ENCODE results near the gene CALCOCO2. TPM values are rescaled to one million over a fixed set of nuclear protein-coding genes. Genes with fewer than 3 reads are reported as not detected.

Gene CALCOCO2
- total and polyA plus RNA-seq, 2 of the 13 experiments (the other 11 are each of a cell fraction or from before 2014, with no cell fraction given) = 72.9 to 111 TPM

DNA sequence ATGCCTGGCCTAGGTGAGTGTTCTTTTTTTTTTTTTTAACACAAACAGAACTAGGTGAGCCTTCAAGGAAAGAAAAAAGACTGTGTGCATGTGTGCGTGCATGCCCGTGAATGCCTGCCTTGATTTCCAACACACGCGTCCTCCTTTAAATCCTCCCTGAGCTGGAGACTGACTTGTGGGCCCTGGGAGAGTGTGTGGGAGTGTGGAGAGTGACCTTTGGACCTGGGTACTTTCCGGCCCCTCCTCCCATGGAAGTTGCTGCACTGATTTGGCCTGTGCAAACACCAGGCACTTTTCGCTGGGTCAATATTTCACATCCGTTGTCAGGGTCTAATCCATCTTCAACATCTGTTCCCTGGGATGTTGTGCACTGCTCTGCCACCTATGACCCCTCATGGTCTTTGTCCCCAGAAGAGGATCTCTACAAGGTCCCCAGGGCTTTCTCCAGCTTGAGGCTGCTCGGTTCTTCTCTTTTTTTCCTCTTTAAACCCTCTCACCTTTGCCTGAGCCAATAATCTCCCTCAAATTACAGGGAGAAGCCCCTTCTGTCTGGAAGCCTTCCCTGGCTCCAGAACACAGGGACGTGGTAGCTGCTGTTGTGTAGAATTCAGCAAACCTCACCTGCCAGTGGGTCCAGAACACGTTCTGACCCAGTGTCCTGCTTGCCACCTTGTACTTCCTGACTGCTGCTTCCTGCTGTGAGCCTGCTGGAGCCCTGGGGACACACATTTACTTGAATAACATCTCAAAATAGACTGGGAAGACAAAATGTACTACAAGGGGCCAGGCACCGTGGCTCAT lies 40.9 kb downstream of the CALCOCO2 start (continued):
- TF ChIP-seq ZNF263 (CRISPR knock-in tag; IDR thresholded peaks at IDR 0.05) (peak; percentile 94), CAMTA2 (CRISPR knock-in tag; IDR thresholded peaks at IDR 0.05; ENCODE audit: borderline replicate concordance) (no peak), CBFB (CRISPR knock-in tag; IDR thresholded peaks at IDR 0.05) (peak; percentile 84), SNAPC5 (CRISPR knock-in tag; IDR thresholded peaks at IDR 0.05; ENCODE audit: borderline replicate concordance) (peak; percentile 59; the same call in 1 of the 2 replicates), SMYD3 (CRISPR knock-in tag; IDR thresholded peaks at IDR 0.05) (peak; percentile 99), HIC2 (CRISPR knock-in tag; IDR thresholded peaks at IDR 0.05; ENCODE audit: low read depth) (peak; percentile 60; the same call in 1 of the 2 replicates), ZNF780A (CRISPR knock-in tag; IDR thresholded peaks at IDR 0.05) (0 out of 2 replicates have a peak, but pooled peaks have one; percentile 59), ZC3H13 (CRISPR knock-in tag; IDR thresholded peaks at IDR 0.05) (peak; percentile 71; the same call in 1 of the 2 replicates), MIER3 (CRISPR knock-in tag; IDR thresholded peaks at IDR 0.05; ENCODE audit: borderline replicate concordance) (peak; percentile 99), NFYC (CRISPR knock-in tag; IDR thresholded peaks at IDR 0.05) (peak; percentile 52), TEAD2 (CRISPR knock-in tag; IDR thresholded peaks at IDR 0.05) (no peak), ZNF678 (CRISPR knock-in tag; IDR thresholded peaks at IDR 0.05) (peak; percentile 80), ZNF670 (CRISPR knock-in tag; IDR thresholded peaks at IDR 0.05; ENCODE audit: borderline replicate concordance) (peak; percentile 99), THAP7 (CRISPR knock-in tag; IDR thresholded peaks at IDR 0.05) (peak; percentile 55), REPIN1 (CRISPR knock-in tag; IDR thresholded peaks at IDR 0.05; ENCODE audit: borderline replicate concordance, low read depth) (peak; percentile 99), TCF7 (IDR thresholded peaks at IDR 0.05; ENCODE audit: low read depth) (peak; percentile 71), RBFOX2 (IDR thresholded peaks at IDR 0.05; ENCODE audit: low read depth, low read length) (no peak), ZFP37 (CRISPR knock-in tag; IDR thresholded peaks at IDR 0.05; ENCODE audit: borderline replicate concordance) (no peak)
- TF ChIP-seq, protein P1, sequence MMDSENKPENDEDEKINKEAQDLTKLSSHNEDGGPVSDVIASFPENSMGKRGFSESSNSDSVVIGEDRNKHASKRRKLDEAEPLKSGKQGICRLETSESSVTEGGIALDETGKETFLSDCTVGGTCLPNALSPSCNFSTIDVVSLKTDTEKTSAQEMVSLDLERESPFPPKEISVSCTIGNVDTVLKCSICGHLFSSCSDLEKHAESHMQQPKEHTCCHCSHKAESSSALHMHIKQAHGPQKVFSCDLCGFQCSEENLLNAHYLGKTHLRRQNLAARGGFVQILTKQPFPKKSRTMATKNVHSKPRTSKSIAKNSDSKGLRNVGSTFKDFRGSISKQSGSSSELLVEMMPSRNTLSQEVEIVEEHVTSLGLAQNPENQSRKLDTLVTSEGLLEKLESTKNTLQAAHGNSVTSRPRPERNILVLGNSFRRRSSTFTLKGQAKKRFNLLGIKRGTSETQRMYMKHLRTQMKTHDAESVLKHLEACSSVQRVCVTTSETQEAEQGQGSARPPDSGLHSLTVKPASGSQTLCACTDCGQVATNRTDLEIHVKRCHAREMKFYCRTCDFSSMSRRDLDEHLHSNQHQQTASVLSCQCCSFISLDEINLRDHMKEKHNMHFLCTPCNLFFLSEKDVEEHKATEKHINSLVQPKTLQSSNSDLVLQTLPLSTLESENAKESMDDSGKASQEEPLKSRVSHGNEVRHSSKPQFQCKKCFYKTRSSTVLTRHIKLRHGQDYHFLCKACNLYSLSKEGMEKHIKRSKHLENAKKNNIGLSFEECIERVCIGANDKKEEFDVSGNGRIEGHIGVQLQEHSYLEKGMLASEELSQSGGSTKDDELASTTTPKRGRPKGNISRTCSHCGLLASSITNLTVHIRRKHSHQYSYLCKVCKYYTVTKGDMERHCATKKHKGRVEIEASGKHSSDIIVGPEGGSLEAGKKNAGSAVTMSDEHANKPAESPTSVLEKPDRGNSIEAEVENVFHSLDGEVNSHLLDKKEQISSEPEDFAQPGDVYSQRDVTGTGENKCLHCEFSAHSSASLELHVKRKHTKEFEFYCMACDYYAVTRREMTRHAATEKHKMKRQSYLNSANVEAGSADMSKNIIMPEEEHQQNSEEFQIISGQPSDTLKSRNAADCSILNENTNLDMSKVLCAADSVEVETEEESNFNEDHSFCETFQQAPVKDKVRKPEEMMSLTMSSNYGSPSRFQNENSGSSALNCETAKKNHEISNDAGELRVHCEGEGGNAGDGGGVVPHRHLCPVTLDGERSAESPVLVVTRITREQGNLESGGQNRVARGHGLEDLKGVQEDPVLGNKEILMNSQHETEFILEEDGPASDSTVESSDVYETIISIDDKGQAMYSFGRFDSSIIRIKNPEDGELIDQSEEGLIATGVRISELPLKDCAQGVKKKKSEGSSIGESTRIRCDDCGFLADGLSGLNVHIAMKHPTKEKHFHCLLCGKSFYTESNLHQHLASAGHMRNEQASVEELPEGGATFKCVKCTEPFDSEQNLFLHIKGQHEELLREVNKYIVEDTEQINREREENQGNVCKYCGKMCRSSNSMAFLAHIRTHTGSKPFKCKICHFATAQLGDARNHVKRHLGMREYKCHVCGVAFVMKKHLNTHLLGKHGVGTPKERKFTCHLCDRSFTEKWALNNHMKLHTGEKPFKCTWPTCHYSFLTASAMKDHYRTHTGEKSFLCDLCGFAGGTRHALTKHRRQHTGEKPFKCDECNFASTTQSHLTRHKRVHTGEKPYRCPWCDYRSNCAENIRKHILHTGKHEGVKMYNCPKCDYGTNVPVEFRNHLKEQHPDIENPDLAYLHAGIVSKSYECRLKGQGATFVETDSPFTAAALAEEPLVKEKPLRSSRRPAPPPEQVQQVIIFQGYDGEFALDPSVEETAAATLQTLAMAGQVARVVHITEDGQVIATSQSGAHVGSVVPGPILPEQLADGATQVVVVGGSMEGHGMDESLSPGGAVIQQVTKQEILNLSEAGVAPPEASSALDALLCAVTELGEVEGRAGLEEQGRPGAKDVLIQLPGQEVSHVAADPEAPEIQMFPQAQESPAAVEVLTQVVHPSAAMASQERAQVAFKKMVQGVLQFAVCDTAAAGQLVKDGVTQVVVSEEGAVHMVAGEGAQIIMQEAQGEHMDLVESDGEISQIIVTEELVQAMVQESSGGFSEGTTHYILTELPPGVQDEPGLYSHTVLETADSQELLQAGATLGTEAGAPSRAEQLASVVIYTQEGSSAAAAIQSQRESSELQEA (CRISPR knock-in tag; IDR thresholded peaks at IDR 0.05; ENCODE audit: not compliant biosample characterization) = no peak
